ENCODE data around the gene CRYBG1.

CRYBG1 gene

GRCh38 chr6:106611030-106611429, 250.5 kb downstream of the CRYBG1 start:
- no peak for DNase-seq (ENCODE audit: insufficient read length, low spot score)
- no peak for FAIRE-seq
- TF ChIP-seq CTCF (IDR thresholded peaks at IDR 0.05; ENCODE audit: insufficient read depth, missing control alignments): no peak

- FAIRE-seq (no peak), DNase-seq (ENCODE audit: insufficient read length, low spot score) (no peak)
- TF ChIP-seq CTCF (IDR thresholded peaks at IDR 0.05; ENCODE audit: insufficient read depth, missing control alignments): no peak
Measured at GRCh38 chr6:106612671-106613416, 252.3 kb downstream of the CRYBG1 start.

GRCh38 chr6:106613590-106613989, 253.1 kb downstream of the CRYBG1 start:
- DNase-seq (ENCODE audit: insufficient read length, low spot score) (no peak), FAIRE-seq (no peak)
- no peak for TF ChIP-seq CTCF (IDR thresholded peaks at IDR 0.05; ENCODE audit: insufficient read depth, missing control alignments)

GRCh38 chr6:106614166-106614565, 253.6 kb downstream of the CRYBG1 start:
- DNase-seq (ENCODE audit: insufficient read length, low spot score): no peak
- no peak for TF ChIP-seq CTCF (IDR thresholded peaks at IDR 0.05; ENCODE audit: insufficient read depth, missing control alignments)
- no peak for FAIRE-seq

GRCh38 chr6:106614592-106615257, 254.2 kb downstream of the CRYBG1 start:
- DNase-seq (ENCODE audit: insufficient read length, low spot score): no peak
- no peak for FAIRE-seq
- no peak for TF ChIP-seq CTCF (IDR thresholded peaks at IDR 0.05; ENCODE audit: insufficient read depth, missing control alignments)

- DNase-seq (ENCODE audit: insufficient read length, low spot score): no peak
- no peak for TF ChIP-seq CTCF (IDR thresholded peaks at IDR 0.05; ENCODE audit: insufficient read depth, missing control alignments)
- FAIRE-seq: no peak
Measured at GRCh38 chr6:106617302-106617701, 256.8 kb downstream of the CRYBG1 start.

GRCh38 chr6:106617857-106618256, 257.3 kb downstream of the CRYBG1 start:
- DNase-seq (ENCODE audit: insufficient read length, low spot score) (no peak), FAIRE-seq (no peak)
- no peak for TF ChIP-seq CTCF (IDR thresholded peaks at IDR 0.05; ENCODE audit: insufficient read depth, missing control alignments)
